Activated effector memory CD4-positive, alpha-beta T cell treated with anti-CD3 and anti-CD28 coated beads, Interleukin-2, amount 50 U/mL, for 16 hours (primary cell): ENCODE data around the gene FAM83F.
"Not testable (repeated sequence)": the region's sequence is repeated elsewhere in the genome, so short reads cannot be mapped to it uniquely, and the experiment has no call there.

ENCODE experiments used
- DNase-seq: peaks from one replicate; pipeline ENCODE4 v3.0.0-alpha.2; 2020

Gene FAM83F

GRCh38 chr22:39966470-39966869 lies 28.3 kb upstream of the FAM83F start:
- no peak for DNase-seq

GRCh38 chr22:39967103-39967829 lies 27.5 kb upstream of the FAM83F start:
- DNase-seq = no peak

GRCh38 chr22:39967996-39968972 lies 26.5 kb upstream of the FAM83F start:
- no peak for DNase-seq

DNA sequence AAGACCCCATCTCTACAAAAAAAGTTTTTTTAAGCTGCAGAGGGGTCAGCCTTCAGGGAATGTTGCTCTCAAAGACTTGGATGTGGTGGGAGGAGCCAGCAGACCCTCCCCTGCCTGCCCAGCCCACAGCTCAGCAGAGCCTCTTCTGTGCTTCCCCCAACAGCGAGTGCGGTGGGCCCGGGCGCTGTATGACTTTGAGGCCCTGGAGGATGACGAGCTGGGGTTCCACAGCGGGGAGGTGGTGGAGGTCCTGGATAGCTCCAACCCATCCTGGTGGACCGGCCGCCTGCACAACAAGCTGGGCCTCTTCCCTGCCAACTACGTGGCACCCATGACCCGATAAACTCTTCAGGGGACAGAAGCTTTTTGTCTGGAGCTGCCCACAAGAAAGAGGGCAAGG lies 24.0 kb upstream of the FAM83F start:
- no peak for DNase-seq

DNA sequence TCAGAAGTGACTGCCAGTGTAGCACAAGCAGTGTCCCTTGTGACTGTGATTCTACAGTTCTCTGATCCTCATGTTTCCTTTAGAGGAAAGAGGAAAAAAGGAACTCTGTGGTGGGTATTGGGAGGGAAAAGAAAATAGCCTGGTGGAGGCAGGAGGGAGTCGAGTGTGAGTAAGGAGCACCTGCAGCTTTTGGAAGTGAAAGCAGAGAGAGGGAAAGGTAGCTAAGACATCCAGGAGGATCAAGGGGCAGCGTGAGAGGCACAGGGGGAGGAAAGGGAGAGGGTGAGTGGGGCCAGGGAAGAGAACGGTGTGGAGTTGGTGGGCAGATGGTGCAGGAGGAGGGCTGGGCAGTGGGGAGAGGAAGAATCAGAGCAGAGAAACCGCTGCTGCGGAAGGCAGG lies 22.1 kb upstream of the FAM83F start:
- DNase-seq = no peak

- no peak for DNase-seq
Measured at GRCh38 chr22:39973656-39974055, 21.1 kb upstream of the FAM83F start.

- no peak for DNase-seq
Measured at GRCh38 chr22:39974065-39974464, 20.7 kb upstream of the FAM83F start.

- no peak for DNase-seq
Measured at GRCh38 chr22:39979048-39979447, 15.7 kb upstream of the FAM83F start.

- no peak for DNase-seq
Measured at GRCh38 chr22:39979458-39979857, 15.3 kb upstream of the FAM83F start.

DNA sequence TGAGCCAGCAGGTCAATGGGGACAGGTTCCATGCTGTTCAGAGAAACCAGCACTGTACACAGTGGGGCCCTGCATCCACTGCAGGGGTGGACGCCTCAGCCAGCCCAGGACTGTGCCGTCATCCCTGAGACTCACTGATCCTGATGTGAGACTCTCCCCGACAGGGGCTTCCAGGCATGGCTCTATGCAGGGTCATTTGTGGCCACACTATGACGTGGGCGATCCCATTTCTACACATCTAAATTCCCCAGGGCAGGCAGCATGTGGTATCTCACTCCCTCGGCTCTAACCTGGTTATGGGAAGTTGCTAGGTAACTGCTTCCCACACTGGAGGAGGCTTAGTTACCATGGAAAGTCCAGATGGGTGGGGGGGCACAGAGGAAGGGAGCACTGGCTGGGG lies 14.2 kb upstream of the FAM83F start:
- DNase-seq = no peak

GRCh38 chr22:39983346-39983745 lies 11.4 kb upstream of the FAM83F start:
- no peak for DNase-seq

DNA sequence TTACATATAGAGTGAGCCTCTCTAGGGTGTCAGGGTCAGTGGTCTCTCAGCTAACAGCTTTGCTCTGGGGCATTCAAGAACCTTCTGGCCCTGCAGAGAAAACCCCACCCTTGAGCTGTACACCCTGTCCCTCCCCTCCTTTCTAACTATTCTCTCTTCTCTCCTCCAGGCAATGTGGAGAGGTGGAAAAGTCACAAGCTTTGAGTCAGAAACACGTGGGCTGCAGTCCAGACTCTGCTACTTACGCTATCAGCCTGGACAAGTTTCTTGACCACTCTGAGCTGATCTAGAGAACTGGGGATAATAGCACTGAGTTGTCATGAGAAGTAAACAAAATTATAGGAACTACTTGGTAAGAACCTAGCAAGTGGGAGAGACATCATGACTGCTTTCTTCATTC lies 10.7 kb upstream of the FAM83F start:
- DNase-seq = no peak

DNA sequence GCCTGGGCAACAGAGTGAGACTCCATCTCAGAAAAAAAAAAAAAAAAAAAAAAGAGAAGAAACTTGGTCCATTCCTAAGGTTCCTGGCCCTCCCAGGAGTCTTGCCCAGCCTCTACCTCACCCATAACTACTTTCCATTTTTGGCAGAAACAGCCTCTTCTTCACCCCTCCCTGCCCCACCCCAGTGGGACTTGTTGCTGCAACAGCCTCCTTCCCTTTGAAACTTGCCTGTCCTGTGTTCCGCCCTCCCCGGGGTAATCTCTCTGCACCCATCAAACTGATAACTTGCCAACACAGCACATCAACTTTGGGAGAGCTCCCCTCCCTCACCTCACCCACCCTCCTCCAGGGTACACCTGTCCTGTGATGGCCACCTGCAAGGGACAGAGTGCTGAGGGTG lies 10.0 kb upstream of the FAM83F start:
- no peak for DNase-seq

GRCh38 chr22:39985383-39986035 lies 9.2 kb upstream of the FAM83F start:
- DNase-seq = no peak

DNA sequence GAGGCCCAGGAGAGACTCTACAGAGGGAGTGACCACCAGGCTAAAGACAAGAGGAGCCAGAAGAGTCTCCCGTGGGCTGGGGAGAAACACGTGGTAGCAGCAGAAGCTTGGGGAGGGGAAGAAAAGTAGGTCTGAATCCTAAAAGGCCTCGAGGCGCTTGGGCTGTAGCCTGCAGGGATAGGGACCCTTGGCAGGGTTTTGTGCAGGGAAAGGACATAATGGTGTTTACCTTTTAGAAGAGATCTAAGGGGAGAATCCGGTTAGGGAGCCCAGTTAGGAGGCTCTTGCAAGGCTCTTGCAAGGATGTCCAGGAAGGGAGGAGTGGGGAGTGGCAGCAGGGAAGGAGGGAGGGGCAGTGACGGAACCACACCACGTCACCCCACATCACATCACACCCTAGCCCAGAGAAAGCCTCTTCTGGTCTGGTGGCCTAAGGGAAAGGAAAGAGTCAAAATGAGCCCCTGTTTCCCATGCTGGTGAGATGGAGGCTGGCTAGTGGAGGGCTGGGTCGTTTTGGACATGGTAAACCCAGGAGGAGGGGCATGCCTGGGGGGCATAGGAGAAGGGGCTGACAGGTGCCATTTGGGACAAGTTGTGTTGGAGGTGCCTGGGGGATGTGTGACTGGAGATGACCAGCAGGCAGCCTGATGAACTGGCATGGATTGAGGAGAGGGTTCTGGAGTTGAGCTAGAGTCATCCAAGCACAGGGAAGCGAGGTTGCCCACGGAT lies 6.2 kb upstream of the FAM83F start:
- no peak for DNase-seq

DNA sequence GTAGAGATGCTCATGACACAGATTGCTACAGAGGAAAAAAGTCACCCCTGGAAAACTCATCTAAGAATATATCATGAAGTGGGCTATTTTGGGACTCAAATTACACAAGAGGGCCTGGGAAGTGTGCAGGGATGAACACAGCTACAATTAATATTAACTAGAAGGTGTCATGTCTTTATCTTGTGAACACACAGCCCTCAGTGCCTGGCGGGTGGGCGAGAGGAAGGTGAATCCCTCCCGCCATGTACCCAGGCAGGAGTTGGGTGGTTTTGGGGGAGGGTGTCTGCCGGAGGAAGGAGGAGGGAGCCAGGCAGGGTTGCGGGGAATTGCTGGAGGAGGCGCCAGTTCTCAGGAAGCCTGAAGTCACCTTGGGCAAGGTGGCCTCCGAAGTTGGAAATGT lies 5.1 kb upstream of the FAM83F start:
- DNase-seq = no peak

DNA sequence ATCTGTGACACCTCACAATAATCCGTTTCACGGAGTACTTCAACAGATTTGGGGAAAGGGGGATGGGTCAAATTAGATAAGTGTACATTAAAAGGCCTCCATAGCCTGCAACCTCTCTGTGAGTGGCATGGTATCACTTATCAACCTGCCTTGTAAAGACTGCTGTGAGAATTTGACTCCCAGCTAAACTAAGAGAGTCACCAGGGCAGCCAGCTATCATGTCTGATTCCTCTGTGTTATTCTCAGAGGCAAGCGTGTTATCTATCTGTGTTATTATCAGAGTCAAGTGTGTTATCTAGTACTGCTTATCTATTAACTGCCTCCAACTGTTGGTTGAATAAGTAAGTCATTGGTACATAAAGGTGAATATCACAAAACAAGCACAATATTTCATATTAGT lies 4.1 kb upstream of the FAM83F start:
- no peak for DNase-seq

DNA sequence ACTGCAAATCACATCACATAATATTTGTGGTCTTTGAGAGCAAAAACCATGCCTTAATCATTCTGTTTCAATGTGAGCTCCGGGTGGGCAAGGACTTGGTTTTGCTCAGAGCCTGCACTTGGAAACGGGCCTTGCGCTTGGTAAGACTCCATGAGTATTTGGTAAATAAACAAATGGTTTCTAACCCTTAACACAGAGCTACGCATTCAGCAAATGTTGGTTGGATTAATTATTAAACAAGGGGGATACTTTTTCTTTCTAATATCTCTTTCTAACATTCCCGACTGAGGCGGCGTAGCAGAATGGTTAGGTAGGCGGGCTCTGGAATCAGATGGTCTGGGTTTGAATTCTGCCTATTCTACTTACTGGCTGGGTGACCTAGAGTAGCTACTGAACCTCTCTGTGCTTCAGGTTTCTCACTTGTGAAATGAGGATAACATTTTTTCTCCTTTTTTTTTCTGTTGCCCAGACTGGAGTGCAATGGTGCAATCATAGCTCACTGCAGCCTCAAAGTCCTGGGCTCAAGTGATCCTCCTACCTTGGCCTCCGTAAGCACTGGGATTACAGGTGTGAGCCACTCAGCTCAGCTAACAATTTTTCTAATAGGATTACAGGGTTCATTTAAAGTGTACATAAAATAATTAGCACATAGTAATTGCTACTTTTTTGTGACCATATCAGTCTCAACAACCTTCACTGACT lies 3.4 kb upstream of the FAM83F start:
- DNase-seq = no peak

- no peak for DNase-seq
Measured at GRCh38 chr22:39992088-39992826, 2.5 kb upstream of the FAM83F start.

GRCh38 chr22:39992894-39993293 lies 1.9 kb upstream of the FAM83F start:
- DNase-seq = not testable (repeated sequence)

- peak; percentile 76 for DNase-seq
Measured at GRCh38 chr22:39994041-39994565, 651 bp upstream of the FAM83F start.
